AG10803 (cell line): Measurements from ENCODE around the gene IKZF4.
"Not testable (repeated sequence)": the region's sequence is repeated elsewhere in the genome, so short reads cannot be mapped to it uniquely, and the experiment has no call there.

Source experiments
- DNase-seq: peaks from one replicate; pipeline ENCODE4 v3.0.0; 2010; ENCODE audit warnings: low read depth
- H3K4me3 ChIP-seq: 2 replicates; pipeline ENCODE4 v1.5.1; 2011; ENCODE audit warnings: mild to moderate bottlenecking, low read length, control low read depth
- TF ChIP-seq, protein P1 (sequence below): conservative IDR thresholded peaks from 2 replicates; pipeline ENCODE4 v1.5.1; 2011; ENCODE audit warnings: mild to moderate bottlenecking, low read length, control low read depth, inconsistent platforms

Gene IKZF4

DNA sequence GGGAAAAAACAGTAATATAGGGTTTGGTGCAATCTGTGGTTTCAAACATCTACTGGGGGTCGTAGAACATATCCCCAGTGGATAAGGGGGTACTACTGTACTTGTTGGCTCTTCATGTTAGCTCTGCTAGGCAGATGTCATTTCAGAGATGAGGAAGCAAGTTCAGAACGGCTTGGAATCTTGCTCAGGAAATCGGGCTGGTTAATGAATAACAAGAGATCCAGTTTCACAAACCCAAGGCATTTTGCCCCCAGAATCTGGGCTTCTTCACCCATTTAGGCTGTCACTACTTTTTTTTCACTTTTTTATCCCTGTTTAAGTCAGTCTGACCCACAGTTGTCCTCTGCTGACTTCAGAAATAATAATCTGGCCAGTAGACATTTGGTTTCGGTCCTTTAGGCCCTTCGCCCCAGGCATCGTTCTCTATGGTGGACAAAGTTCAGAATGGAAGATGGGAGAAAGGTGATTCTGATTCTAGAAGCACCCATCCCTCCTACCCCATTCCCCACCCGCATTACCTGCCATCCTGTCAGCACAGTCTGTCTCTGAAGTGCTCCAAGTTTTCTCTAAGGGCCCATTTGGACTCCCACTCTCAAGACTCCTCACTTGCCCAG lies 19.2 kb upstream of the IKZF4 start:
- TF ChIP-seq, protein P1, sequence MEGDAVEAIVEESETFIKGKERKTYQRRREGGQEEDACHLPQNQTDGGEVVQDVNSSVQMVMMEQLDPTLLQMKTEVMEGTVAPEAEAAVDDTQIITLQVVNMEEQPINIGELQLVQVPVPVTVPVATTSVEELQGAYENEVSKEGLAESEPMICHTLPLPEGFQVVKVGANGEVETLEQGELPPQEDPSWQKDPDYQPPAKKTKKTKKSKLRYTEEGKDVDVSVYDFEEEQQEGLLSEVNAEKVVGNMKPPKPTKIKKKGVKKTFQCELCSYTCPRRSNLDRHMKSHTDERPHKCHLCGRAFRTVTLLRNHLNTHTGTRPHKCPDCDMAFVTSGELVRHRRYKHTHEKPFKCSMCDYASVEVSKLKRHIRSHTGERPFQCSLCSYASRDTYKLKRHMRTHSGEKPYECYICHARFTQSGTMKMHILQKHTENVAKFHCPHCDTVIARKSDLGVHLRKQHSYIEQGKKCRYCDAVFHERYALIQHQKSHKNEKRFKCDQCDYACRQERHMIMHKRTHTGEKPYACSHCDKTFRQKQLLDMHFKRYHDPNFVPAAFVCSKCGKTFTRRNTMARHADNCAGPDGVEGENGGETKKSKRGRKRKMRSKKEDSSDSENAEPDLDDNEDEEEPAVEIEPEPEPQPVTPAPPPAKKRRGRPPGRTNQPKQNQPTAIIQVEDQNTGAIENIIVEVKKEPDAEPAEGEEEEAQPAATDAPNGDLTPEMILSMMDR: no peak
- DNase-seq: no peak
- no peak overlapping the region for H3K4me3 ChIP-seq

DNA sequence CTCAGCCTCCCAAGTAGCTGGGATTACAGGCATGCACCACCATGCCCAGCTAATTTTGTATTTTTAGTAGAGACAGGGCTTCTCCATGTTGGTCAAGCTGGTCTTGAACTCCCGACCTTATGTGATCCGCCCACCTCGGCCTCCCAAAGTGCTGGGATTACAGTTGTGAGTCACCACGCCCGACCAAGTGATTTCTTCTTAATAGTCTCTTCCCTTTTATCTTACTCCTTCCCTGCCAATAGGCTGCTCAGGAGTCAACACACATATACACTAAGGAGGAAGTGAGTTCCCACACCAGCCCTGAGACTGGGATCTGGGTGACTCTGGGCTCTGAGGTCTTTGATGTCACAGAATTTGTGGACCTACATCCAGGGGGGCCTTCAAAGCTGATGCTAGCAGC lies 17.5 kb upstream of the IKZF4 start:
- not testable (repeated sequence) for H3K4me3 ChIP-seq

DNA sequence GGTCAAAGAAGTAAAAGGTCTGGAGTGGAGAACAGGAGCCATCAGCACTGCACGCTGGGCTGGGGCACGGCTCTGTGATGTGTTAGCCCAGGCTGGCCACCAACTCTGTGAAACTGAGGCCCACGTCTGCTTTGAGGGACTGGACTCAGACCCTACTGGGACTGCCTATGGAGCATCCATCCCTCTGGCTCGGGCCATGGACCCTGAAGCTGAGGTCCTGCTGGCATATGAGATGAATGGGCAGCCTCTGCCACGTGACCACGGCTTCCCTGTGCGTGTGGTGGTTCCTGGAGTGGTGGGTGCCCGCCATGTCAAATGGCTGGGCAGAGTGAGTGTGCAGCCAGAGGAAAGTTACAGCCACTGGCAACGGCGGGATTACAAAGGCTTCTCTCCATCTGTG lies 16.6 kb upstream of the IKZF4 start:
- DNase-seq: no peak
- no peak overlapping the region for H3K4me3 ChIP-seq
- TF ChIP-seq, protein P1: no peak

More for the DNA sequence above, 17.5 kb upstream of the IKZF4 start:
- DNase-seq: not testable (repeated sequence)

DNA sequence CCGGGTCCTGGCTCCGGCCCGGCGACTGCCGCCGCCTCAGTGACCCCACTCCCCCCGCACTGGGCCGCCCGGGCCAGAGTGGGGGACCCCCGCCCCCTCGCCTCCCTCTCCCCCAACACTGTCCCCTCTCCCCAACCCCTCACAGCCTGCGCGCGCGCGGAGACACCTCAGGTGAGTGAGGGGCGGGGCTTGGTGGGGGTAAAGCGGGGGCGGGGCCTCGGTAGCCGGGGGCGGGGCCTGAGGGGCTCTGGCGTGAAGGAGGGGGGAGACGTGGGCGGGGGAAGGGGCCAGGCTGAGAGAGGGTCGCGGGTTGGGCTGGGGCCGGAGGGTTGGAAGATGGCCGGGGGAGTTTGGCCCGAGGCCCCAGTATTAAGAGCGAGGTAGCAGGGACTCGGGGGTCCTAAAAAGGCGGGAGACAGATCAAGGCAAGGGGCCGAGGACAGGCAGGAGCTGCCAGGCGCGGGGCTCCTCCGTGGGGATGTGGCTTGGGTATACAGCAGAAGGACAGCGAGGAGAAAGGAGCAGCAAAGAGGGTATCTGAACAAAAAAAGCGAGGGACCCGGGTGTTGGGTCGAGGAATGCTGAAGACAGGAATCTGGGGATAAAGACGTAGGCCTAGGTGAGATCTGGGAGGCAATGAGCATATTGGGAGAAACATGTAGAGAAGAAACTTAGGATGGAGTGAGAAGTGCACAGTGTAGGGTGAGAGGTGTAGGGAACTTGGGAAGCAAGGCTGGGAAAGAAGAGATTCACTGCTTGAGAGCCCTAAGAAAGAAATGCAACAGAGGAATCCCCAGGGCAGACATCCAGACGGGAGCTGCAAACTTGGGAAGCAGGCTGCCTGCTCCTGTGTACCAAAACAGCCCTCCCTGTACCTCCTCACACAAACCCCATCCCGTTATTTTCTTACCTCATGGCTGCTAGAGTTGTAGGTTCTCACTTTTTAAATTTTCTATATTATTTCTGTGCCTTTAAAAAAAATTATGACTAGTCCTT lies 13.0 kb upstream of the IKZF4 start:
- peak; percentile 31 for DNase-seq
- TF ChIP-seq, protein P1: no peak
- H3K4me3 ChIP-seq: peak overlapping the region; percentile 76

DNA sequence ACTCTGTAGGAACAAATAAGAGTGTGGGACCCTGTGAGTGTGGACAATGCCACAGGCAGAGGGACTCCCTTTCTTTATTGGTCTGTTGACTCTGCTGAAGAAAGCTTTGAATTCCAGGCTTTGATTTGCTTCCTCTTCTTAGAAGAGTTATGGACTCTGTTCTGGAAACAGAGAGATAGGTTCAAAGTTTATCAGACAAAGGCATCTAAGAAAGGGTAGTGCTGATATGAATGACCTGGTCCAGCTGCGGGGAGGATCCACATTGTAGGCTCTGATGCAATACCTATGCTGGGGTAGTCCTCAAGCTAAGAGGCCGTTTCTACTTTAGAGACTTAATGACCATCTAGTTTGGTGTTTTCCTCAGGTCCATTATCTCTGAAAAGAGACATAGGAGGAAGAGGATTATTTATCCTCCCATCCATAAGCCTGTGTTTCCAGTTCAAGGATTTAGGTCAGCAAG lies 10.7 kb upstream of the IKZF4 start:
- no peak for DNase-seq
- TF ChIP-seq, protein P1: no peak
- no peak overlapping the region for H3K4me3 ChIP-seq

DNA sequence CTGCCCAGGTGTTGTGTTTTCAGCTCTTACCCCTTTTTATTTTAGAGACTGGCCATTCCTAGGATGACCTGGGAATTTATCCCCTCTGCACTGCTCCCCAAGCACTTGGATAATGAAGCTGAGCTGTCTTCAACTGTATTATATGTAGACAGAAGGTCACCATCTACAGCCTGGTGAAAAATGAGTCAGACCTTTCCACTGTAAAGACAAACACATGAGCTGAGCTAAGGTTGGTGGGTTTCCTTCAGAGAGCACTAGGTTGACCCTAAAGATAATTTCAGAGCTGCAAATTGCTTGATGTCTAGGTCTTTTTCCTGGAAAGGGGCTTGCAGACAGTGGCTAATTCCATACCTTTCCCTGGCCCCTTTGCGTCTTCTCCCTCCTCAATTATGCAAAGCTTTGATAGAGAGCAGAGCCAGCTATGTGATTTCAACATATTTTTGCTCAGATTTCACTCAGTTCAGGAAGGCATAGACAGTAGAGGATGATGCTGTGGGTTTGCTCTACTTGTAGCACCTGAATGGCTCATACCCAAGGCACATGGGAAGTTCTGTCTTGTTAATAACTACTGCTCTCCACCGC lies 9.2 kb upstream of the IKZF4 start:
- no peak overlapping the region for H3K4me3 ChIP-seq
- DNase-seq: no peak
- TF ChIP-seq, protein P1: no peak

DNA sequence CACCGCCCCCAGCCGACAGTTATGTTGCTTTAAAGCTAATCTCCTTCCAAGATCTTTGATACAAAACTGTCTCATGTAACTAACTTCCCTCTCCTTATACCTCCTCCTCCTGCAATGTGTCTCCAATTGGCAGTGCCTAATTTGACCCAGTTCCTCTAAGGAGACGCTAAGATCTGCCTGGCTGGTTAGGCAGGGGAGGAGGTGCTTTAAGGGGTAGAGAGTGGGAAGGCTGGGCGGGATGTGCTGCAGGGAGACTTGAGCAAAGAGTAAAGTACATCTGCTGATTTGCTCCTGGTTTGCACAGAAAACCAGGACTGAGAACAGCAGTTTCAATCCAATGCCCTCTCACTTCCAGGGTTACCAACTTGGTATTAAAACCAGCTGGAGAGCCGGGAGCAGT lies 7.4 kb upstream of the IKZF4 start:
- TF ChIP-seq, protein P1: no peak
- no peak overlapping the region for H3K4me3 ChIP-seq
- DNase-seq: no peak
